Astrocyte of the cerebellum (primary cell): Measurements from ENCODE around the gene ZNF202.

Experiments
- DNase-seq: peaks from one replicate; pipeline ENCODE4 v3.0.0-alpha.2; 2011; ENCODE audit warnings: low read depth
- H3K4me3 ChIP-seq: 2 replicates; pipeline ENCODE4 v1.5.1; 2011; ENCODE audit warnings: mild to moderate bottlenecking, low read depth, low read length, moderate library complexity
- in situ Hi-C: cut with HindIII; loops from 2 replicates; pipeline ENCODE4 v1.10.0; 2017; ENCODE audit warnings: low sequenced_read_pairs
- TF ChIP-seq, protein P1 (sequence below): IDR thresholded peaks from 2 replicates; pipeline ENCODE4 v1.5.1; 2012; ENCODE audit warnings: low read length, low read depth, moderate library complexity, mild to moderate bottlenecking; ENCODE audit errors: missing control alignments

ZNF202 gene

GRCh38 chr11:123694551-123694950, 46.9 kb downstream of the ZNF202 start:
- in situ Hi-C loops, result no loop called here
- TF ChIP-seq, protein P1, sequence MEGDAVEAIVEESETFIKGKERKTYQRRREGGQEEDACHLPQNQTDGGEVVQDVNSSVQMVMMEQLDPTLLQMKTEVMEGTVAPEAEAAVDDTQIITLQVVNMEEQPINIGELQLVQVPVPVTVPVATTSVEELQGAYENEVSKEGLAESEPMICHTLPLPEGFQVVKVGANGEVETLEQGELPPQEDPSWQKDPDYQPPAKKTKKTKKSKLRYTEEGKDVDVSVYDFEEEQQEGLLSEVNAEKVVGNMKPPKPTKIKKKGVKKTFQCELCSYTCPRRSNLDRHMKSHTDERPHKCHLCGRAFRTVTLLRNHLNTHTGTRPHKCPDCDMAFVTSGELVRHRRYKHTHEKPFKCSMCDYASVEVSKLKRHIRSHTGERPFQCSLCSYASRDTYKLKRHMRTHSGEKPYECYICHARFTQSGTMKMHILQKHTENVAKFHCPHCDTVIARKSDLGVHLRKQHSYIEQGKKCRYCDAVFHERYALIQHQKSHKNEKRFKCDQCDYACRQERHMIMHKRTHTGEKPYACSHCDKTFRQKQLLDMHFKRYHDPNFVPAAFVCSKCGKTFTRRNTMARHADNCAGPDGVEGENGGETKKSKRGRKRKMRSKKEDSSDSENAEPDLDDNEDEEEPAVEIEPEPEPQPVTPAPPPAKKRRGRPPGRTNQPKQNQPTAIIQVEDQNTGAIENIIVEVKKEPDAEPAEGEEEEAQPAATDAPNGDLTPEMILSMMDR, result no peak
- no peak for DNase-seq
- no peak overlapping the region for H3K4me3 ChIP-seq

- no peak for DNase-seq
- TF ChIP-seq, protein P1, result no peak
- in situ Hi-C loops, result no loop called here
- no peak overlapping the region for H3K4me3 ChIP-seq
Observed at GRCh38 chr11:123692961-123693360, 48.5 kb downstream of the ZNF202 start.

GRCh38 chr11:123690485-123690884, 51.0 kb downstream of the ZNF202 start:
- TF ChIP-seq, protein P1, result no peak
- no peak for DNase-seq
- H3K4me3 ChIP-seq, result no peak overlapping the region
- in situ Hi-C loops, result no loop called here

GRCh38 chr11:123684601-123685000, 56.9 kb downstream of the ZNF202 start:
- TF ChIP-seq, protein P1, result no peak
- no peak for DNase-seq
- in situ Hi-C loops, result no loop called here
- H3K4me3 ChIP-seq, result no peak overlapping the region

DNA sequence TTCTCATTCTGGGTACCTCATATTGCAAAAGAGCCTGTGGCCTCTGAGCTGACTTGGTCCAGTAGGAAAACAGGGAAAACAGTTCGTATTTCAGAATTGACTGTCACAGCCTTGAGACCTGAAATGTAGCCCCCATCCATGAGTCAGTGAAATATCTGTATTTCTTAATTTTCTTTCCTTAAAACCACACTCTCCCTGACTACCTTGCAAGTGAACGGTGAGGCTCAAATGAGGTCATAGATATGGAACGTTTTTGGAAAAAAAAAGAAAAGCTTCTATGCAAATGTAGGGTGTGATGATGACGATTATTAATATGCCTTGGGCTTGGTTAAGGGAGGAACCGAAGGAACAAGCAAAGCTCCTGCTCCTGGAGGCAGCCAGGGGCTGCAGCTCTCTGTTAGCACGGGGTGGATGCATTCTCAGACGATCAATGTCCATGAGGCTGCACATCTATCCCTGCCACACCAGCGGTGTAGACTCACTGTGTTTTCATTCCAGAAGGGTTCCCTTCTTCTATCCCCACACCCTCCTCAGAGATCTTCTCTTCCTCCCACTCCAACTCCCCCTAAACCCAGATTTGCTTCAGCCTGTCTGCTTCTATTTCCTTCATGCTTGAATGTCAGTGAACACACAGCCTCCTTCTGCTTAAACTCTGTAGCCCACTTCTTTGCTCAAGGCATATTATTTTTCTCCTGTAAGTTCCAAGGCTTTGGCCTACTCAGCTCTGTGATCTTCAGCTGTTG, 57.9 kb downstream of the ZNF202 start:
- in situ Hi-C loops, result no loop called here
- no peak for DNase-seq
- no peak overlapping the region for H3K4me3 ChIP-seq
- TF ChIP-seq, protein P1, result no peak

- DNase-seq, result no peak
- TF ChIP-seq, protein P1, result no peak
- in situ Hi-C loops, result no loop called here
- H3K4me3 ChIP-seq, result no peak overlapping the region
Observed at GRCh38 chr11:123682696-123683410, 58.6 kb downstream of the ZNF202 start.
